ENCODE results near the gene VDR. TPM values are rescaled to one million over a fixed set of nuclear protein-coding genes. Genes with fewer than 3 reads are reported as not detected.

Gene VDR
- total RNA-seq, 3 donors from 2014 or later, result 1.6 to 41.7 (median 16.1) TPM

DNA sequence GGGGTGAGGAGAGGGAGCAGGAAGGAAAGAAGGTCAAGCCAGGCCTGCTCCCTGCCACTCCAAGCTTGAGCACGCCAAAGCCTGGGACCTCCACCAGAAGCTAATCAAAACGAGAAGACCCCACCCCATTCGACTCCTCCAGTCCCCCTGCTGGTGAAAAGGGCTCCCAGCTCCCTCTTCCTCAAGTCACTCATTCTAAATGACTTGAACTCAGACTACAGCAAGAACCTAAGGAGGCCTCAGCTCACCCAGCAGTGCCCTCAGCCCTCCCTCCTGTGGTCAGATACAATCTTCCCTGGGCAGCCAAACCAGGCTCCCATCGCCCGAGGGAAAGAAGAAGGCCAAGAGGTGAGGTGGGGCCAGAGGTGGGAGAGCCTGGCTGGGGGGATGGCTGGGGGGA, 102.5 kb downstream of the VDR start:
- TF ChIP-seq POLR2AphosphoS5 (IDR thresholded peaks at IDR 0.05) (no peak), POLR2A (IDR thresholded peaks at IDR 0.05) (no peak)
- TF ChIP-seq, protein P1, sequence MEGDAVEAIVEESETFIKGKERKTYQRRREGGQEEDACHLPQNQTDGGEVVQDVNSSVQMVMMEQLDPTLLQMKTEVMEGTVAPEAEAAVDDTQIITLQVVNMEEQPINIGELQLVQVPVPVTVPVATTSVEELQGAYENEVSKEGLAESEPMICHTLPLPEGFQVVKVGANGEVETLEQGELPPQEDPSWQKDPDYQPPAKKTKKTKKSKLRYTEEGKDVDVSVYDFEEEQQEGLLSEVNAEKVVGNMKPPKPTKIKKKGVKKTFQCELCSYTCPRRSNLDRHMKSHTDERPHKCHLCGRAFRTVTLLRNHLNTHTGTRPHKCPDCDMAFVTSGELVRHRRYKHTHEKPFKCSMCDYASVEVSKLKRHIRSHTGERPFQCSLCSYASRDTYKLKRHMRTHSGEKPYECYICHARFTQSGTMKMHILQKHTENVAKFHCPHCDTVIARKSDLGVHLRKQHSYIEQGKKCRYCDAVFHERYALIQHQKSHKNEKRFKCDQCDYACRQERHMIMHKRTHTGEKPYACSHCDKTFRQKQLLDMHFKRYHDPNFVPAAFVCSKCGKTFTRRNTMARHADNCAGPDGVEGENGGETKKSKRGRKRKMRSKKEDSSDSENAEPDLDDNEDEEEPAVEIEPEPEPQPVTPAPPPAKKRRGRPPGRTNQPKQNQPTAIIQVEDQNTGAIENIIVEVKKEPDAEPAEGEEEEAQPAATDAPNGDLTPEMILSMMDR (IDR thresholded peaks at IDR 0.05), result no peak
- no peak for DNase-seq (ENCODE audit: low spot score in 2 of 2)
- intact Hi-C loops (cut with DNase I; ENCODE audit: low total_unique reads), result no loop called here
- H3K4me3 ChIP-seq, result peak overlapping the region in 1 of 3 donors; percentile 16
- H3K27ac ChIP-seq, result peak overlapping the region; percentile 71 to 82
- peaks cover 41 to 52% of the 10 kb centered on the region in 2 donors for H3K4me1 ChIP-seq
- no peaks in the 10 kb centered on the region for H3K27me3 ChIP-seq
- H3K36me3 ChIP-seq, result no peaks in the 10 kb centered on the region
- no peaks in the 10 kb centered on the region for H3K9me3 ChIP-seq

DNA sequence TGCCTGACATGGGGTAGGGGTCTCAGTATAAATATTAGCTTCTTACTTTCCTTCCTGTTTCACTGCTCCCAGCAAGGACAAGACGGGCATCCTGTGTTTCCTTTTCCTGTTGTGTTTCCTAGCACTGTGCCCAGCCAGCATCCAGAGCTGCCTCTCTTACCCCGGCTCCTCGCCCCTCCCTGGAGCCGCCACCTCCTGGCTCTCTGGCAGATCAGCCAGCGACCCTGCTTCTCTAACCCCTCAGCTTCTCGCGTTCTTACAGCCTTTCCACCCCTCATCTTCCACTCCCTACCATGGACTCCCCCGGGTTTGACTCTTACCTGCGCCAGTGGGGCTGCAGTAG, 102.9 kb downstream of the VDR start:
- DNase-seq (ENCODE audit: low spot score in 2 of 2), result no peak
- Histone ChIP-seq H3K4me1 (peaks cover 41 to 48% of the 10 kb centered on the region in 2 donors), H3K27me3 (no peaks in the 10 kb centered on the region), H3K27ac (peak overlapping the region; percentile 71 to 82), H3K9me3 (no peaks in the 10 kb centered on the region), H3K4me3 (peak overlapping the region in 1 of 3 donors; percentile 16), H3K36me3 (no peaks in the 10 kb centered on the region)
- intact Hi-C loops (cut with DNase I; ENCODE audit: low total_unique reads), result no loop called here
- TF ChIP-seq POLR2A (IDR thresholded peaks at IDR 0.05), result no peak
- TF ChIP-seq, protein P1 (IDR thresholded peaks at IDR 0.05), result no peak
- no peak for TF ChIP-seq POLR2AphosphoS5 (IDR thresholded peaks at IDR 0.05)

DNA sequence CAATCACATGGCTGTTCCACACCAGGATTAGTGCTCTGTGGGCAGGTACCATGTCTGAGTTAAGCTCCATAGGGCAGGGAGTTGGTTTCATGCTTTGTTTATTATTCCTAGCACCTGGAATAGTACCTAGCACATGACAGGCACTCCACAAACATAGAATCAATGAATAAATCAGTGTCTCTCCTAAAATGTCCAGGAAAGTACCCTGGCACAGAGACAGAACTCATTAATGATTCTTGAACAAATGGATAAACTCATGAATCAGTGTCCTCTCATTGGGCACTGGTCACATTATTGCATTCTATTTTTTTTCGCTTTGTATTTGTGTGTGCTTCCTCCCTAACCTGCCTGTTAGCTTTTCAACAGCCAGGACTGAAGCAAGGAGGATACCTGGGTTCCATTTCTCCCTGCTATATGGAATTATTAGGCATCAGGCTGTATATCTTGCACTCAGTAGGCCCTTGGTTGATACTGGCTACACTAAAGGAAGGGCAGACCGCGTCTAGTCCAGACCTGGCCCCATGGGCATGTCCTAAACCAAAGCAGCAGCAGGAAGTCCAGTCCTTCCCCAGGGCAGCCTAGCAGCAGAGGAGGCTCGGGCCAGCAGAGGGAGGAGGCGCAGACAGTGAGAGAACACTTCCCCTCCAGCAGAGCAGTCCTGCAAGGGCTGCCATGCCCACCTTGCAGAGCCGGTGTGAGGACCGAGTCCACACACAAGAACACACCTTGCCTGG, 103.5 kb downstream of the VDR start:
- H3K27me3 ChIP-seq, result no peaks in the 10 kb centered on the region
- no peaks in the 10 kb centered on the region for H3K36me3 ChIP-seq
- no peaks in the 10 kb centered on the region for H3K9me3 ChIP-seq
- intact Hi-C loops (cut with DNase I; ENCODE audit: low total_unique reads), result no loop called here
- DNase-seq (ENCODE audit: low spot score in 2 of 2), result no peak
- peak overlapping the region in 1 of 3 donors; percentile 16 for H3K4me3 ChIP-seq
- H3K27ac ChIP-seq, result peak overlapping the region; percentile 71 to 82
- TF ChIP-seq, protein P1 (IDR thresholded peaks at IDR 0.05), result no peak
- TF ChIP-seq POLR2AphosphoS5 (IDR thresholded peaks at IDR 0.05) (peak in 1 of 3 donors; percentile 18), POLR2A (IDR thresholded peaks at IDR 0.05) (no peak)
- peaks cover 41 to 48% of the 10 kb centered on the region in 2 donors for H3K4me1 ChIP-seq

DNA sequence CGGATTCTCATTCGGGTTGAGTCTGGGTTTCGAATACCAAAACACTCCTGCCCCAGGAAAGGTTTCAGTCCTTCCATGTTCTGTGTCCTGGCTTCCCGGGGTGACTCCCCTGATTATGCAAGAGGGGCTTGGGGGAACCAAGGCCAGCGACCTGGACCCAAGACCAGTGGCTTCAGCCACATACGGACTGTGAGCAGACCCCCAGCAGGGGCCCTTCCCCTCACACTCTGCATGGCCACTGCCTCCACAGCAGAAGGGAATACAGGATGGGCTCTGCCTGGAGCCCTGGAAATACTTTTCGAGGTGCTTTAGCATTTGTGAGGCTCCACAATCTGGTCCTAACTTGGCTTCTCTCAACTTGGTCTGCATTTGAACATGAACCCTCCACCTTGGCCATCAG, 104.2 kb downstream of the VDR start:
- H3K27ac ChIP-seq, result peak overlapping the region; percentile 71 to 82
- H3K4me1 ChIP-seq, result peaks cover 40 to 42% of the 10 kb centered on the region in 2 donors
- no peak for DNase-seq (ENCODE audit: low spot score in 2 of 2)
- H3K4me3 ChIP-seq, result no peak overlapping the region
- no peaks in the 10 kb centered on the region for H3K9me3 ChIP-seq
- no peaks in the 10 kb centered on the region for H3K36me3 ChIP-seq
- TF ChIP-seq, protein P1 (IDR thresholded peaks at IDR 0.05), result no peak
- TF ChIP-seq POLR2A (IDR thresholded peaks at IDR 0.05) (no peak), POLR2AphosphoS5 (IDR thresholded peaks at IDR 0.05) (no peak)
- intact Hi-C loops (cut with DNase I; ENCODE audit: low total_unique reads), result no loop called here
- no peaks in the 10 kb centered on the region for H3K27me3 ChIP-seq

DNA sequence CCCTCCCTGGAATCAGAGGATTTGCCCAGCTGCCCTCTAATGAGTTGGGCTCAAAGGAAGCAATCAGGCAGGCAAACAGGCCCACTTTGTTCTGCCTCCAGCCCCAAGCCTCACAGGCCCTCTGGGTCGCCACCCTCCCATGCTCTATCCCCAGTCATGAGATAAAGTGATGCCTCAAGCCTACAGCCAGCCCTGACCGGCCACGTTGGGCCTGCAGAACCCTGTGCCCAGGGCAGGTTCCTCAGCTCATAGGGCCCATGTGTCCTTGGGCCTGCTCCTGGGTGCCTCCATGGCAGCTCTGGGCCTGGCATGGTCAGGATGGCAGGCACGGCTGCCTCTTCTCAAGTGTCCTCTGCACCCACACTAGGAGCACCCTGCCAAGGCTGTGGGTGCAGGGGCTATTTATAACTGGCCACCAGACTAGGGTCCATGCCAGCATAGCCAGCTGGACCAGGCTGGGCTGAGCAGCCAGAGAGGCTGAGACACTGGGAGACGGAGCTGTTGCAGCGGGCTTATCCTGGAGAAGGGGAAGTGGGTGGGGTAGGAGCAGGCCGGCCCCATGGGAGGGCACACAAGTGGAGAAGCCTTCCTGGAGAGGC, 105.3 kb downstream of the VDR start:
- peaks cover 33 to 35% of the 10 kb centered on the region in 2 donors for H3K4me1 ChIP-seq
- no peak for DNase-seq (ENCODE audit: low spot score in 2 of 2)

More for the DNA sequence above, 105.3 kb downstream of the VDR start:
- intact Hi-C loops (cut with DNase I; ENCODE audit: low total_unique reads), result no loop called here
- H3K9me3 ChIP-seq, result no peaks in the 10 kb centered on the region
- peak overlapping the region; percentile 71 to 82 for H3K27ac ChIP-seq
- no peak overlapping the region for H3K4me3 ChIP-seq
- H3K36me3 ChIP-seq, result no peaks in the 10 kb centered on the region
- no peaks in the 10 kb centered on the region for H3K27me3 ChIP-seq
- no peak for TF ChIP-seq POLR2AphosphoS5 (IDR thresholded peaks at IDR 0.05)
- TF ChIP-seq POLR2A (IDR thresholded peaks at IDR 0.05), result no peak
- TF ChIP-seq, protein P1 (IDR thresholded peaks at IDR 0.05), result no peak
